Nephron (organoid): Measurements from ENCODE around the gene ACBD6.
A peak's percentile ranks its signal among the peaks of the same experiment; 100 is the strongest.

Experiments
- H3K27ac Mint-ChIP-seq, 3 experiments: 2 replicates each; pipeline ENCODE4 v1.8.0; 2020; ENCODE audit warnings: mixed read lengths in 3 of 3, mild to moderate bottlenecking in 2 of 3, moderate library complexity in 1 of 3
- H3K27me3 Mint-ChIP-seq: 2 replicates; pipeline ENCODE4 v1.8.0; 2021; ENCODE audit warnings: low read depth, mild to moderate bottlenecking, moderate library complexity, mixed read lengths
- H3K36me3 Mint-ChIP-seq: 2 replicates; pipeline ENCODE4 v1.8.0; 2020; ENCODE audit warnings: low read depth, mixed read lengths
- H3K4me1 Mint-ChIP-seq: 2 replicates; pipeline ENCODE4 v1.8.0; 2020; ENCODE audit warnings: mixed read lengths
- H3K4me3 Mint-ChIP-seq, 3 experiments: 2 replicates each; pipeline ENCODE4 v1.8.0; 2020; ENCODE audit warnings: mild to moderate bottlenecking in 3 of 3, mixed read lengths in 3 of 3, moderate library complexity in 2 of 3
- H3K9me3 Mint-ChIP-seq: 2 replicates; pipeline ENCODE4 v1.8.0; 2020; ENCODE audit warnings: mixed read lengths
- TF ChIP-seq, protein P1 (sequence below), 3 experiments: fragments of 200-600 bp; sonication (generic); IDR thresholded peaks; one replicate each; pipeline ENCODE4 v1.5.0; 2021; ENCODE audit warnings: antibody characterized with exemption in 3 of 3; ENCODE audit not compliant: unreplicated experiment in 3 of 3

ACBD6 gene

DNA sequence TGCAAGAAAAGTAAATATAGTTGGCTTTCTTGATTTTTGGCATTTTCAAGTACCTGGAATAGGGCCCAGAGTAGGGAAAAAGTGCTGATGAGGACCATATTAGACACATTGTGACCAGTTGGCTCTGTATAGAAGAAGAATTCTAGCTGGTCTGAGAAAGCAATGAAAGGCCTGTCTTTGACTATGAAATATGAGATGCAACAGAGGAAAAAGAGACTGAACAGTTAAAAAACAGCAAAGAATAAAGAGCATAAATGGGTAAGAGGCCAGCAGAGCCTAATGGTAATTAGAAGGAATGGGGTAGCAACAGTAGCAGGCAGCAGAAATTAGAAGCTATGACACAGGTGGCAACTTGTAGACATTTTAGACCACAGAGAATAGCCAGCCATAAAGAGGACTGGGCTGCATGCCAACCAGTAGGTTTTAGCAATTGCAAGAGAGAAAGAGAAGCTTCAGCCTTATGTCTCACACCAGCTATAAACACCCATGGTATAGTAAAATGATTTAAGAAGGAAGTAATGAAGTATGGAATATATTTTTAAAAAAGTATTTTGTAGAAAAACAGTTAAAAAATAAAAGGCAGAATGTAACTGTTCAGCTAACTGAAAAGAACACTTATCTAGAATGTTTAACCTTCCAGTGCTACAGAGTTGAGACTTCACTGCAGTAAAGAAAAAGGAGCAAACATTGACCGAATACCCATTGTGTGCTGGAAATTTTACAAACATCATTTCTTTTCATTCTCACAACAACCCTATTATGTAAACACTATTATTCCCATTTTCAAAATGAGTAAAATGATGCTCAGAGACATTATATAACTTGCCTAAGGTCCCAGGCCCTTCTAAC is 158.2 kb downstream of the ACBD6 start:
- Mint-ChIP-seq H3K9me3 (no peaks in the 10 kb centered on the region), H3K27me3 (no peaks in the 10 kb centered on the region), H3K4me3 (no peak overlapping the region), H3K36me3 (no peaks in the 10 kb centered on the region), H3K27ac (peak overlapping the region in 1 of 3 experiments; percentile 1), H3K4me1 (peaks cover 12% of the 10 kb centered on the region)
- TF ChIP-seq, protein P1, sequence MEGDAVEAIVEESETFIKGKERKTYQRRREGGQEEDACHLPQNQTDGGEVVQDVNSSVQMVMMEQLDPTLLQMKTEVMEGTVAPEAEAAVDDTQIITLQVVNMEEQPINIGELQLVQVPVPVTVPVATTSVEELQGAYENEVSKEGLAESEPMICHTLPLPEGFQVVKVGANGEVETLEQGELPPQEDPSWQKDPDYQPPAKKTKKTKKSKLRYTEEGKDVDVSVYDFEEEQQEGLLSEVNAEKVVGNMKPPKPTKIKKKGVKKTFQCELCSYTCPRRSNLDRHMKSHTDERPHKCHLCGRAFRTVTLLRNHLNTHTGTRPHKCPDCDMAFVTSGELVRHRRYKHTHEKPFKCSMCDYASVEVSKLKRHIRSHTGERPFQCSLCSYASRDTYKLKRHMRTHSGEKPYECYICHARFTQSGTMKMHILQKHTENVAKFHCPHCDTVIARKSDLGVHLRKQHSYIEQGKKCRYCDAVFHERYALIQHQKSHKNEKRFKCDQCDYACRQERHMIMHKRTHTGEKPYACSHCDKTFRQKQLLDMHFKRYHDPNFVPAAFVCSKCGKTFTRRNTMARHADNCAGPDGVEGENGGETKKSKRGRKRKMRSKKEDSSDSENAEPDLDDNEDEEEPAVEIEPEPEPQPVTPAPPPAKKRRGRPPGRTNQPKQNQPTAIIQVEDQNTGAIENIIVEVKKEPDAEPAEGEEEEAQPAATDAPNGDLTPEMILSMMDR (IDR thresholded peaks at IDR 0.05; ENCODE audit: unreplicated experiment in 3 of 3): no peak

DNA sequence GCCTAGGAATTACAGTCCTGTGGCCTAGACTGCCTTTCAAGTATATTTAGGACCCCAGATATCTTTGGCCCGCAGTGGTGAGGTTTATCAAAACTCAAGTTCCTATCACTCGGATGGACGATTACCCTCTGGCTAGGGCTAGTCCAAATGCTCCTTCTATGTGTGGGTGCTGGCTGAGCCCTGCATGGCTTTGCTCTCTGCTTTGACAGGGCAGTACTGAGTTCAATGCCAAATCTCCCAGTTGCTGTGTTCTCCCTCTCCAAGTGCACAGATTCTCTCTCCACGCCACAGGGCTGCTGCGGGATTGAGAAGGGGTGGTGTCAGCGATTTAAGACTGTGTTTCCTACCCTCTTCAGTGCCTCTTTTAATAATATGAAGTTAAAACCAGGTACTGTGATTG is 175.3 kb downstream of the ACBD6 start:
- Mint-ChIP-seq H3K27ac (no peak overlapping the region), H3K4me3 (no peak overlapping the region), H3K36me3 (peaks cover 33% of the 10 kb centered on the region), H3K4me1 (no peaks in the 10 kb centered on the region), H3K9me3 (peaks cover 28% of the 10 kb centered on the region), H3K27me3 (no peaks in the 10 kb centered on the region)
- TF ChIP-seq, protein P1 (IDR thresholded peaks at IDR 0.05; ENCODE audit: unreplicated experiment in 3 of 3): no peak

DNA sequence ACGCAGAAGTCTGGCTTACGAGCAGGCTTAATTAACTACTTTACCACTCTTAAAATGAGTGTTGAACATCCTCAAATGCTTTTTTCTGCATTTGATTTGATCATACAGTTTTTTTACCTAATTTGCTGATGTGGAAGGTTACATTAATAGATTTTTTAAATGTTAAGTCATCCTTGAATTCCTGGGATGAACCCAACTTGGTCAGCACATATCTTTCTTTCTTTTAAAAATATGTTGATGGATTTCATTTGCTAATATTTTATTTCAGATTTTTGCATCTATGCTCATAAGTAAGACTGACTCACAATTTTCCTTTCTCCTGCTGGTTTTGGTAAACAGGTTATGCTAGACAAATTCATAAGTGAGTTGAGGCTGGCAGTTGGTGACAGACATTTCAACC is 189.5 kb downstream of the ACBD6 start:
- Mint-ChIP-seq H3K4me3 (no peak overlapping the region), H3K9me3 (peaks cover 4% of the 10 kb centered on the region), H3K27me3 (no peaks in the 10 kb centered on the region), H3K36me3 (peaks cover 11% of the 10 kb centered on the region), H3K27ac (no peak overlapping the region), H3K4me1 (no peaks in the 10 kb centered on the region)
- TF ChIP-seq, protein P1 (IDR thresholded peaks at IDR 0.05; ENCODE audit: unreplicated experiment in 3 of 3): no peak

DNA sequence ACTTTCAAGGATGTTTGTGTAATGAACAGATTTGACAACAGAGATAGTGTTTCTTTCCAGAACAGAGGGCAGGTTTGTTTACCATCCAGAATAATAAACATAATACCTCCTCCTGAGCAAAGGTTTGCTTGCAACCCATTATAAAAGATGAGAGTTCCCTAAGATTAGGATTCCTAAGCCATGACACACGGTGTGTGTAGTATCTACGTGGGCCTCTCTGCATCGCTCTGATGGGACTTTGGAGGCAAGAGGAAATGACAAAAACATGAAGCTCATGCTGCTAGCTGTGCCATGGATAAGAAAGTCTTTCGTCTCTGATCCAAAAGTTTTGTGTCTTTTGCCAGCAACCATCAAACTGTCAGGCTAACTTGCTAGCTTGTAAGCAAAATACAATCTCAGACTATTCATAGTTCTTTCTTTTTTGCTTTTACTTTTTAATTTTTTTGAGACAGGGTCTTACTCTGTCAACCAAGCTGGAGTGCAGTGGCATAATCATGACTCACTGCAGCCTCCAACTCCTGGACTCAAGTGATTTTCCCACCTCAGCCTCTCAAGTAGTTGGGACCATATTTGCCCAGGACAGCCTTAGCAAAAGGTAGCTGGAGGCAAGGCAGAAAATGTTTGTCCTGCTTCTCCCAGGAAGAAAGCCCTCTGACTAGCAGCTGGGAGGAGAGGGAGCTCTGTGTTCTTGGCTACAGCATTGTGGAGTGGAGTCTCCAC is 191.2 kb downstream of the ACBD6 start:
- TF ChIP-seq, protein P1 (IDR thresholded peaks at IDR 0.05; ENCODE audit: unreplicated experiment in 3 of 3): no peak
- H3K27ac Mint-ChIP-seq: no peak overlapping the region
- peaks cover 15% of the 10 kb centered on the region for H3K9me3 Mint-ChIP-seq
- H3K27me3 Mint-ChIP-seq: no peaks in the 10 kb centered on the region
- peaks cover 23% of the 10 kb centered on the region for H3K36me3 Mint-ChIP-seq
- H3K4me1 Mint-ChIP-seq: no peaks in the 10 kb centered on the region
- no peak overlapping the region for H3K4me3 Mint-ChIP-seq

DNA sequence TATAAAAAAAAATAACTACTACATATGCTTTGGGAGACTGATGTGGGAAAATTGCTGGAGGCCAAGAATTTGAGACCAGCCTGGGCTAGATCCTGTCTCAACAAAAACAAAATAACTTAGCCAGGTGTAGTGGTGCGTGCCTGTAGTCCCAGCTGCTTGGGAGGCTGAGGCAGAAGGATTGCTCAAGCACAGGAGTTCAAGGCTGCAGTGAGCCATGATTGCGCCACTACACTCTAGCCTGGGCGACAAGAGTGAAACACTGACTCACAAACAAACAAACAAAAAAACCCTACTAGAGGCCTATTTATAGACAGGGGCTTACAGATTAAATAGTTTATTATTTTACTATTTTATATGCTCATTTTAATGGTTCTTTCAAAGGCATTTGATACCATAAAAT is 192.3 kb downstream of the ACBD6 start:
- Mint-ChIP-seq H3K4me3 (no peak overlapping the region), H3K4me1 (no peaks in the 10 kb centered on the region), H3K27me3 (no peaks in the 10 kb centered on the region), H3K27ac (no peak overlapping the region), H3K36me3 (peaks cover 24% of the 10 kb centered on the region), H3K9me3 (peaks cover 15% of the 10 kb centered on the region)
- TF ChIP-seq, protein P1 (IDR thresholded peaks at IDR 0.05; ENCODE audit: unreplicated experiment in 3 of 3): no peak
